Measurements from ENCODE around the gene ZBTB9. TPM values are rescaled to one million over a fixed set of nuclear protein-coding genes. Genes with fewer than 3 reads are reported as not detected.

The ZBTB9 gene
- total RNA-seq, 1 experiment from 2014 or later: 14.2 TPM

GRCh38 chr6:33467091-33467490 lies 12.7 kb downstream of the ZBTB9 start (continued):
- TF ChIP-seq ZBTB33 (IDR thresholded peaks at IDR 0.05; ENCODE audit: extremely low read depth, insufficient replicate concordance, low read length): no peak
- no peak for TF ChIP-seq MAX (IDR thresholded peaks at IDR 0.05)
- no peak for TF ChIP-seq FOSL1 (IDR thresholded peaks at IDR 0.05; ENCODE audit: low read depth)
- TF ChIP-seq TCF7L2 (IDR thresholded peaks at IDR 0.05; ENCODE audit: borderline replicate concordance, extremely low read depth, insufficient read depth, insufficient read length): no peak
- no peak for TF ChIP-seq EGR1 (IDR thresholded peaks at IDR 0.05; ENCODE audit: low read depth)
- no peak for TF ChIP-seq RAD21 (IDR thresholded peaks at IDR 0.05; ENCODE audit: low read depth)
- no peak for TF ChIP-seq CEBPB (IDR thresholded peaks at IDR 0.05; ENCODE audit: low read depth)
- no peak for TF ChIP-seq ZFX (IDR thresholded peaks at IDR 0.05)
- no peak for TF ChIP-seq POLR2AphosphoS5 (IDR thresholded peaks at IDR 0.05; ENCODE audit: low read depth, low read length)
- no peak for TF ChIP-seq POLR2A (IDR thresholded peaks at IDR 0.05; ENCODE audit: borderline replicate concordance, extremely low read depth, insufficient read depth, insufficient read length)
- no peak for TF ChIP-seq CTCF (IDR thresholded peaks at IDR 0.05 in 2 of 3, conservative IDR thresholded peaks at IDR 0.05 in 1 of 3; ENCODE audit: borderline replicate concordance in 1 of 3, insufficient read depth in 1 of 3, low read depth in 2 of 3, low read length in 2 of 3)

- Histone ChIP-seq H3K9ac (ENCODE audit: low read length) (no peak overlapping the region), H3K4me1 (ENCODE audit: control insufficient read depth in 1 of 2, insufficient read depth in 2 of 2, low read length in 2 of 2) (no peaks in the 10 kb centered on the region)
- intact Hi-C loops (cut with micrococcal nuclease): no loop called here
- TF ChIP-seq REST (IDR thresholded peaks at IDR 0.05; ENCODE audit: low read depth) (no peak), SP1 (IDR thresholded peaks at IDR 0.05; ENCODE audit: low read depth) (no peak), EZH2 (IDR thresholded peaks at IDR 0.05) (no peak), SIN3A (IDR thresholded peaks at IDR 0.05; ENCODE audit: low read depth) (no peak), EZH2phosphoT487 (IDR thresholded peaks at IDR 0.05; ENCODE audit: borderline replicate concordance) (no peak), ZBTB33 (IDR thresholded peaks at IDR 0.05; ENCODE audit: extremely low read depth, insufficient replicate concordance, low read length) (no peak), POLR2AphosphoS5 (IDR thresholded peaks at IDR 0.05; ENCODE audit: low read depth, low read length) (no peak), CBX3 (IDR thresholded peaks at IDR 0.05; ENCODE audit: low read depth) (no peak), CEBPB (IDR thresholded peaks at IDR 0.05; ENCODE audit: low read depth) (no peak)
Measured at GRCh38 chr6:33469661-33470060, 15.3 kb downstream of the ZBTB9 start.

More at GRCh38 chr6:33469661-33470060, 15.3 kb downstream of the ZBTB9 start:
- no peaks in the 10 kb centered on the region for H3K27me3 ChIP-seq (ENCODE audit: insufficient read depth, low read length)
- POLR2A ChIA-PET: no interaction called here
- H3K4me3 ChIP-seq (replicated peaks in 1 of 2; ENCODE audit: low read depth in 1 of 2, low read length in 2 of 2): no peak overlapping the region
- DNase-seq (ENCODE audit: low read depth, low spot score): no peak
- H3K27ac ChIP-seq (ENCODE audit: low read depth, low read length): no peak overlapping the region
- H3K4me2 ChIP-seq (ENCODE audit: low read length): no peak overlapping the region
- CTCF ChIA-PET: no interaction called here
- H2AFZ ChIP-seq (ENCODE audit: low read depth, low read length, poor library complexity, severe bottlenecking): no peak overlapping the region
- no peaks in the 10 kb centered on the region for H4K20me1 ChIP-seq (ENCODE audit: insufficient read depth)
- H3K79me2 ChIP-seq (ENCODE audit: insufficient read depth, low read length): no peaks in the 10 kb centered on the region
- no peak for ATAC-seq
- H3K9me3 ChIP-seq (ENCODE audit: control insufficient read depth in 1 of 2, insufficient read depth in 1 of 2, low read depth in 1 of 2, low read length in 2 of 2): no peaks in the 10 kb centered on the region
- no TSS peak for BruUV-seq (replicated peaks)
- H3K36me3 ChIP-seq (ENCODE audit: control insufficient read depth in 1 of 2, insufficient read depth in 2 of 2, low read length in 2 of 2): no peaks in the 10 kb centered on the region
- RAD21 ChIA-PET (ENCODE audit: low non-redundant PET in 1 of 2, low total read pairs in 2 of 2, uncharacterized antibody in 2 of 2, unreplicated experiment in 2 of 2): no interaction called here
- no peaks in the 10 kb centered on the region for H3K9me2 ChIP-seq (ENCODE audit: insufficient read depth)

Measured in HCT116 (cell line).